HFF-Myc (cell line): ENCODE measurements around the gene BCAS3.
"Not testable (repeated sequence)": the region's sequence is repeated elsewhere in the genome, so short reads cannot be mapped to it uniquely, and the experiment has no call there.

ENCODE experiments used
- DNase-seq: peaks from one replicate; pipeline ENCODE4 v3.0.0-alpha.2; 2011; ENCODE audit warnings: low read depth; ENCODE audit errors: extremely low read depth
- H3K4me3 ChIP-seq: replicated peaks from 2 replicates; pipeline ENCODE4 v1.5.1; 2011; ENCODE audit warnings: low read depth, mild to moderate bottlenecking, control low read depth, low read length
- CTCF ChIP-seq: IDR thresholded peaks from 2 replicates; pipeline ENCODE4 v1.5.1; 2012; ENCODE audit warnings: mild to moderate bottlenecking, low read depth, low read length, control low read depth; ENCODE audit errors: missing control alignments

Gene BCAS3

GRCh38 chr17:60934723-60935122, 257.1 kb downstream of the BCAS3 start:
- no peak overlapping the region for H3K4me3 ChIP-seq
- TF ChIP-seq CTCF, result no peak
- DNase-seq, result no peak

GRCh38 chr17:60935991-60936390, 258.3 kb downstream of the BCAS3 start:
- not testable (repeated sequence) for H3K4me3 ChIP-seq, DNase-seq

GRCh38 chr17:60939318-60939717, 261.7 kb downstream of the BCAS3 start:
- H3K4me3 ChIP-seq, result no peak overlapping the region
- no peak for DNase-seq
- no peak for TF ChIP-seq CTCF

- no peak overlapping the region for H3K4me3 ChIP-seq
- no peak for TF ChIP-seq CTCF
- peak; percentile 70 for DNase-seq
Observed at GRCh38 chr17:60941028-60941427, 263.4 kb downstream of the BCAS3 start.

GRCh38 chr17:60941571-60941970, 263.9 kb downstream of the BCAS3 start:
- DNase-seq, result no peak
- H3K4me3 ChIP-seq, result no peak overlapping the region
- TF ChIP-seq CTCF, result no peak

GRCh38 chr17:60944751-60945150, 267.1 kb downstream of the BCAS3 start:
- no peak for DNase-seq
- TF ChIP-seq CTCF, result no peak

GRCh38 chr17:60947100-60947499, 269.4 kb downstream of the BCAS3 start:
- no peak for TF ChIP-seq CTCF
- DNase-seq, result peak; percentile 26
- no peak overlapping the region for H3K4me3 ChIP-seq

More at GRCh38 chr17:60944751-60945150, 267.1 kb downstream of the BCAS3 start:
- no peak overlapping the region for H3K4me3 ChIP-seq
